Measurements from ENCODE around the gene COL27A1.

The COL27A1 gene

DNA sequence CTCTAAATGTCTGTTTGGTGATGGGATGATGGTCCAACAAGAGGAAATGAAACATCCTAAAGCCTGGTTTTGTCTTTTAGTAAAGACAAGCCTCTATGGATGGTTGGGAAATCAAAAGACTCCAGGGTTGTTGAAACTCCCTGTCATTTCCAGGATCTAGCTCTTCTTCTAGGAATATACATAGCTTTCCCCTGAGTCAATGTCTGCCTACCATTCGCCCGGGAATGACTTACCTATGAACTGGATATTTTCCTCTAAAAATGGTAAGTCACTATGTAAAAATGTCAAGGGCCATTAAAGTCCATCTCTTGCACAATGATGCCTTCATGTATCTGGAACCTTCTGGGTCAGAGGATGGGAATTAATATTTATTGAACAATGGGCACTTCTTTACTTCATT, 45.2 kb upstream of the COL27A1 start:
- TF ChIP-seq SIN3A (IDR thresholded peaks at IDR 0.05; ENCODE audit: borderline replicate concordance, insufficient read depth, low read length) (no peak), POLR2AphosphoS5 (IDR thresholded peaks at IDR 0.05; ENCODE audit: low read depth, low read length) (no peak), TAF1 (IDR thresholded peaks at IDR 0.05; ENCODE audit: borderline replicate concordance, insufficient read depth, low read length) (no peak), FOXP2 (optimal IDR thresholded peaks at IDR 0.05; ENCODE audit: borderline replicate concordance, extremely low read depth, extremely low read length, insufficient read depth) (no peak)
- TF ChIP-seq, protein P1, sequence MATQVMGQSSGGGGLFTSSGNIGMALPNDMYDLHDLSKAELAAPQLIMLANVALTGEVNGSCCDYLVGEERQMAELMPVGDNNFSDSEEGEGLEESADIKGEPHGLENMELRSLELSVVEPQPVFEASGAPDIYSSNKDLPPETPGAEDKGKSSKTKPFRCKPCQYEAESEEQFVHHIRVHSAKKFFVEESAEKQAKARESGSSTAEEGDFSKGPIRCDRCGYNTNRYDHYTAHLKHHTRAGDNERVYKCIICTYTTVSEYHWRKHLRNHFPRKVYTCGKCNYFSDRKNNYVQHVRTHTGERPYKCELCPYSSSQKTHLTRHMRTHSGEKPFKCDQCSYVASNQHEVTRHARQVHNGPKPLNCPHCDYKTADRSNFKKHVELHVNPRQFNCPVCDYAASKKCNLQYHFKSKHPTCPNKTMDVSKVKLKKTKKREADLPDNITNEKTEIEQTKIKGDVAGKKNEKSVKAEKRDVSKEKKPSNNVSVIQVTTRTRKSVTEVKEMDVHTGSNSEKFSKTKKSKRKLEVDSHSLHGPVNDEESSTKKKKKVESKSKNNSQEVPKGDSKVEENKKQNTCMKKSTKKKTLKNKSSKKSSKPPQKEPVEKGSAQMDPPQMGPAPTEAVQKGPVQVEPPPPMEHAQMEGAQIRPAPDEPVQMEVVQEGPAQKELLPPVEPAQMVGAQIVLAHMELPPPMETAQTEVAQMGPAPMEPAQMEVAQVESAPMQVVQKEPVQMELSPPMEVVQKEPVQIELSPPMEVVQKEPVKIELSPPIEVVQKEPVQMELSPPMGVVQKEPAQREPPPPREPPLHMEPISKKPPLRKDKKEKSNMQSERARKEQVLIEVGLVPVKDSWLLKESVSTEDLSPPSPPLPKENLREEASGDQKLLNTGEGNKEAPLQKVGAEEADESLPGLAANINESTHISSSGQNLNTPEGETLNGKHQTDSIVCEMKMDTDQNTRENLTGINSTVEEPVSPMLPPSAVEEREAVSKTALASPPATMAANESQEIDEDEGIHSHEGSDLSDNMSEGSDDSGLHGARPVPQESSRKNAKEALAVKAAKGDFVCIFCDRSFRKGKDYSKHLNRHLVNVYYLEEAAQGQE (IDR thresholded peaks at IDR 0.05; ENCODE audit: insufficient read depth in 1 of 2, low read depth in 2 of 2, low read length in 2 of 2): no peak

DNA sequence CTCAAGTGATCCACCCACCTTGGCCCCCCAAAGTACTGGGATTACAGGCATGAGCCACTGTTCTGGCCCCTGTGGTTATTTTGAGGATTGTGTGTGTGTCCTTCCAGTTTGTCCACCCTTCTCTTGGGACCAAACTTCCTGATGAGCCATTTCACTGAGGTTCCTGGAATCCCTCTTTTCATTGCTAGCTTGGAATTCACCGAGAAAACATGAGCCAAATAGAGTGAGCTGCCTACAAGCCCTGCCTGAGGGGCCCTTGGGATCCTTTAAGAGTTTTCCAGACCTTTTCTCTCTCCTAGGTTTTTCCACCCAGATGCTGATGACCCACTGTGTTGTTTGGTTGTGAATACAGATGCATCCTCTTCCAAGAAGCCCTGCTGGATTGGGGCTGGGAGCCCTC, 43.0 kb upstream of the COL27A1 start:
- no peak for TF ChIP-seq FOXP2 (optimal IDR thresholded peaks at IDR 0.05; ENCODE audit: borderline replicate concordance, extremely low read depth, extremely low read length, insufficient read depth)
- TF ChIP-seq, protein P1 (IDR thresholded peaks at IDR 0.05; ENCODE audit: insufficient read depth in 1 of 2, low read depth in 2 of 2, low read length in 2 of 2): no peak
- no peak for TF ChIP-seq TAF1 (IDR thresholded peaks at IDR 0.05; ENCODE audit: borderline replicate concordance, insufficient read depth, low read length)
- TF ChIP-seq POLR2AphosphoS5 (IDR thresholded peaks at IDR 0.05; ENCODE audit: low read depth, low read length): no peak
- TF ChIP-seq SIN3A (IDR thresholded peaks at IDR 0.05; ENCODE audit: borderline replicate concordance, insufficient read depth, low read length): no peak

DNA sequence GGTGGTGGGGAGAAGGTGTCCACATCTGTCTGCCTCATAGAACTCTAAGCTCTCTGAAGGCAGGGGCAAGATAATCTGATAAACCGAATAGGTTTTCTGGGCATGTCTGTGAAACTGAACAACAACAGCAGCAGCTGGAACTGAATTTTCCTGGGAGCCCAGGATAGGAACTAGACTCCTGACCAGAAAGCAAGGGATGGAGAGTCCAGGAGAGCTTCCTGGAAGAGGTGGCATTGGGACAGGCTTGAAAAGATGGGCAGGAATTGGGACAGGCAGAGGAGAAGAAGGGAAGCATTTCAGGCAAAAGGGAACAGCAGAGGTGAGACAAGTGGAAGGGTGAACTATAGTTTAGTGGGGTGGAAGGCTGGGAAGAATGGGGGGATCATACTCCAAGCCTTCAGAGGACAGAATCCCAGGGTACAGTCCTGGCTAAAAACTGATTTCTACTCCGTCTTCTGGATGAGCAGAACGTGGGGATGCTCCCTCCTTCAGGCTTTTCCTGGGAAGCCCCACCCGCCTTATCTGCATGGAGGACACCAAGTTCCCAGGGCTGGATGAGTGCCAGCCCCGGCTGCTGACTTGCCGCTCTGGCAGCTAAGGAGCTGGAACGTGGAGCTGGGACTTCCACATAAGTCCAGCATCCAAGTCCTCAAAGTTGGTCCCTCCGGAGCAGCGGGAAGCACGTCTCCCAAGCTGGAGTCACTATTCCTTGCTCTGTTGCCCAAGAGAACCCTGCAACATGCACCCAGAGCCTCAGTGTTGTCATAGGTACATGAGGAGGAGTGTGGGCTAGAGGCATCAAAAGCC, 42.4 kb upstream of the COL27A1 start:
- TF ChIP-seq, protein P1 (IDR thresholded peaks at IDR 0.05; ENCODE audit: insufficient read depth in 1 of 2, low read depth in 2 of 2, low read length in 2 of 2): no peak
- TF ChIP-seq SIN3A (IDR thresholded peaks at IDR 0.05; ENCODE audit: borderline replicate concordance, insufficient read depth, low read length) (no peak), FOXP2 (optimal IDR thresholded peaks at IDR 0.05; ENCODE audit: borderline replicate concordance, extremely low read depth, extremely low read length, insufficient read depth) (no peak), POLR2AphosphoS5 (IDR thresholded peaks at IDR 0.05; ENCODE audit: low read depth, low read length) (no peak), TAF1 (IDR thresholded peaks at IDR 0.05; ENCODE audit: borderline replicate concordance, insufficient read depth, low read length) (no peak)

DNA sequence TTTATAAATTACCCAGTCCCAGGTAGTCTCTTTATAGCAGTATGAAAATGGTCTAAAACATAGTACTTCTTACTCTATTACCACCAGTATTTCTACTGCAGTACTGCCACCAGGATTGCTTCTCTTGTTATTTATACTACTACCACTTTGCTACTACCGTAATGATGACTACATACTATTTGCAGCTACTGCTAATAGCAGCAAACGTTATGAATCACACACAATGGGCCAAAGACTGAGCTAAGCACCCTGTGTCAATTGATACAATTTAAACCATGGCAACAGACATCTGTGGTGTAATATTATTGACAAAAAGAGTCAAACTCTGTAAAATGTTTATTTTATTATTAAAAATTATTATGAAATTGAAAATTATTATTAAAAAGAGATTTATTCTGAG, 41.0 kb upstream of the COL27A1 start:
- TF ChIP-seq SIN3A (IDR thresholded peaks at IDR 0.05; ENCODE audit: borderline replicate concordance, insufficient read depth, low read length): no peak
- TF ChIP-seq, protein P1 (IDR thresholded peaks at IDR 0.05; ENCODE audit: insufficient read depth in 1 of 2, low read depth in 2 of 2, low read length in 2 of 2): no peak
- no peak for TF ChIP-seq TAF1 (IDR thresholded peaks at IDR 0.05; ENCODE audit: borderline replicate concordance, insufficient read depth, low read length)
